ENCODE data around the gene STRA8.

The STRA8 gene

DNA sequence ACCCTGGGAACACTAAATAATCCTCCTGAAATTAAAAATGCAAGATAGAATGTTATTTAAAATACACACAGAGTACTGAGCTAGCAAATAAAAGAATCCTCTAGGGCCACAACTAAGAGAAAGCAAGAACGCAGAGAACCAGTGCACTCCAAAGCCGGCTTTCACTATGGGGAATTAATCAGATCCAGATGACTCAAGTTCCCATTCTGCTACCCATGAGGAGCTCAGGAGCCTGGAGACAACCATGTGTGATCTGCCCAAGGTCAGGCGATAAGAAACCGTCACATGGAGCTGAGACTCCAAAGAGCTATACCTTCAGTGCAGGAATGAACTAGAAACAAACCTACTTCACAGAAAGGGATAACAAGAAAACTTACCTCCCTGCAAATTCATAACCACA is 43.7 kb upstream of the STRA8 start:
- Histone ChIP-seq H3K27ac (ENCODE audit: low read length) (no peak overlapping the region), H3K9ac (ENCODE audit: low read length) (no peak overlapping the region), H3K9me2 (replicated peaks; ENCODE audit: insufficient read depth, low read length) (no peaks in the 10 kb centered on the region)

DNA sequence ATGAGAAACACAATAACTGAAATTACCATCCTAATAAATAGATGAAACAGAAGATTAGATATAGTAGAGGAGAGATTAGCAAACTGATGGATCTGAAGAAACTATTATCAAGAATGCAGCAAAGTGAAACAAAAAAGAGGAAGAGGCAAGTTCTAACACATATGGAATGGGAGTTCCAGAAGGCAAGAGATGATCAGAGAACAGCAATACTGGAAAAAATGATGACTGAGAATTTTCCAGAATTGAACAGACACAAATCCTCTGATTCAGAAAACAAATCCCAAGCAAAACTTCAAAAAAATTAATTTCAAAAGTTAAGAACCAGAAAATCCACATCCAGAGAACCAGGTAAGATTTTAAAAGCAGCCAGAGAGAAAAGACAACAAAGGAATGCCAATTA is 42.9 kb upstream of the STRA8 start:
- Histone ChIP-seq H3K9ac (ENCODE audit: low read length) (no peak overlapping the region), H4K20me1 (ENCODE audit: insufficient read depth, low read length) (no peaks in the 10 kb centered on the region), H3K4me2 (ENCODE audit: low read depth, low read length) (no peak overlapping the region), H3K9me2 (replicated peaks; ENCODE audit: insufficient read depth, low read length) (no peaks in the 10 kb centered on the region), H3K36me3 (replicated peaks; ENCODE audit: insufficient read depth, low read length) (no peaks in the 10 kb centered on the region), H3K79me2 (ENCODE audit: low read length) (no peaks in the 10 kb centered on the region), H3F3A (ENCODE audit: insufficient read depth, low read length) (no peaks in the 10 kb centered on the region), H3K27ac (ENCODE audit: low read length) (no peak overlapping the region), H2AFZ (ENCODE audit: low read length) (no peak overlapping the region), H3K4me3 (ENCODE audit: low read length) (no peak overlapping the region), H3K4me1 (ENCODE audit: low read length) (no peaks in the 10 kb centered on the region), H3K9me3 (replicated peaks; ENCODE audit: insufficient read depth, low read length) (no peaks in the 10 kb centered on the region), H3K27me3 (replicated peaks; ENCODE audit: insufficient read depth, low read length) (no peaks in the 10 kb centered on the region)
- DNase-seq, result no peak
- TF ChIP-seq EZH2 (optimal IDR thresholded peaks at IDR 0.05; ENCODE audit: low read depth, low read length), result no peak
- TF ChIP-seq, protein P1, sequence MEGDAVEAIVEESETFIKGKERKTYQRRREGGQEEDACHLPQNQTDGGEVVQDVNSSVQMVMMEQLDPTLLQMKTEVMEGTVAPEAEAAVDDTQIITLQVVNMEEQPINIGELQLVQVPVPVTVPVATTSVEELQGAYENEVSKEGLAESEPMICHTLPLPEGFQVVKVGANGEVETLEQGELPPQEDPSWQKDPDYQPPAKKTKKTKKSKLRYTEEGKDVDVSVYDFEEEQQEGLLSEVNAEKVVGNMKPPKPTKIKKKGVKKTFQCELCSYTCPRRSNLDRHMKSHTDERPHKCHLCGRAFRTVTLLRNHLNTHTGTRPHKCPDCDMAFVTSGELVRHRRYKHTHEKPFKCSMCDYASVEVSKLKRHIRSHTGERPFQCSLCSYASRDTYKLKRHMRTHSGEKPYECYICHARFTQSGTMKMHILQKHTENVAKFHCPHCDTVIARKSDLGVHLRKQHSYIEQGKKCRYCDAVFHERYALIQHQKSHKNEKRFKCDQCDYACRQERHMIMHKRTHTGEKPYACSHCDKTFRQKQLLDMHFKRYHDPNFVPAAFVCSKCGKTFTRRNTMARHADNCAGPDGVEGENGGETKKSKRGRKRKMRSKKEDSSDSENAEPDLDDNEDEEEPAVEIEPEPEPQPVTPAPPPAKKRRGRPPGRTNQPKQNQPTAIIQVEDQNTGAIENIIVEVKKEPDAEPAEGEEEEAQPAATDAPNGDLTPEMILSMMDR (IDR thresholded peaks at IDR 0.05; ENCODE audit: low read length), result no peak
- TF ChIP-seq EZH2phosphoT487 (IDR thresholded peaks at IDR 0.05; ENCODE audit: low read length), result no peak

More for the DNA sequence above, 43.7 kb upstream of the STRA8 start:
- no peaks in the 10 kb centered on the region for H4K20me1 ChIP-seq (ENCODE audit: insufficient read depth, low read length)
- no peaks in the 10 kb centered on the region for H3K27me3 ChIP-seq (replicated peaks; ENCODE audit: insufficient read depth, low read length)
- no peaks in the 10 kb centered on the region for H3K36me3 ChIP-seq (replicated peaks; ENCODE audit: insufficient read depth, low read length)
- no peak overlapping the region for H3K4me2 ChIP-seq (ENCODE audit: low read depth, low read length)
- H3F3A ChIP-seq (ENCODE audit: insufficient read depth, low read length), result no peaks in the 10 kb centered on the region
- TF ChIP-seq EZH2phosphoT487 (IDR thresholded peaks at IDR 0.05; ENCODE audit: low read length) (no peak), EZH2 (optimal IDR thresholded peaks at IDR 0.05; ENCODE audit: low read depth, low read length) (no peak)
- TF ChIP-seq, protein P1 (IDR thresholded peaks at IDR 0.05; ENCODE audit: low read length), result no peak
- no peaks in the 10 kb centered on the region for H3K79me2 ChIP-seq (ENCODE audit: low read length)
- H2AFZ ChIP-seq (ENCODE audit: low read length), result no peak overlapping the region
- no peak overlapping the region for H3K4me3 ChIP-seq (ENCODE audit: low read length)
- DNase-seq, result no peak
- H3K9me3 ChIP-seq (replicated peaks; ENCODE audit: insufficient read depth, low read length), result no peaks in the 10 kb centered on the region
- no peaks in the 10 kb centered on the region for H3K4me1 ChIP-seq (ENCODE audit: low read length)

DNA sequence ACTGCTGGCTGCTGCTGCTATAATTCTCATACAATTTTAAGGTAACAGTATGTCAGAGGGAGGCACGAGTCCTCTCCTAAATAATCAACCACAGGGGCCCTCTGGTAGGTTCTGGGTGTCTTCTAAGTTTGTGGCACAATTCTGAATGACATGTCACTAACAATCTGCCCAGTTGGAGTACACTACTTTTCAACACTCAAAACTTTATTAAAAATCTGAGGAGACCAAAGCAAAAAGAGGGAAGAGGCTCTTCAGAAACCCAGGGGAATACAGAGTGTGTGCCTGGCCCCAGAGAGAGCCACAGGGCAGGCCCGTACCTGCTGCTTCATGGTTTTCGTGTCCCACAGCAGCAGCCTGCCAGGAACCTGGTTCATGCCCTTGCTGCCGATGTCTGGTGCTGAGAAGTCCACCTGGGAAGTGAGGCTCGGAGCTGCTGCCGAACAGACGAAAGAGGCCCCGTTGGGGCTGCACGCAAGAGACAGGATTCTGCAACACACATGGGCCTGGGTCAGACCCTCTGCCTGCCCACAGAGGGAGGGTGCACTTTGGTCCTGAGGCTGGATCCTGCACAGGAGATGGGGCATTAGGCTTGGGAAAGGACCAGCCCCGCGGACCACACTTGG is 40.6 kb upstream of the STRA8 start:
- no peaks in the 10 kb centered on the region for H4K20me1 ChIP-seq (ENCODE audit: insufficient read depth, low read length)
- TF ChIP-seq, protein P1 (IDR thresholded peaks at IDR 0.05; ENCODE audit: low read length), result no peak
- no peak for TF ChIP-seq EZH2 (optimal IDR thresholded peaks at IDR 0.05; ENCODE audit: low read depth, low read length)
- no peak for TF ChIP-seq EZH2phosphoT487 (IDR thresholded peaks at IDR 0.05; ENCODE audit: low read length)
- no peaks in the 10 kb centered on the region for H3K36me3 ChIP-seq (replicated peaks; ENCODE audit: insufficient read depth, low read length)
- no peaks in the 10 kb centered on the region for H3K9me2 ChIP-seq (replicated peaks; ENCODE audit: insufficient read depth, low read length)
- no peaks in the 10 kb centered on the region for H3F3A ChIP-seq (ENCODE audit: insufficient read depth, low read length)
- no peak for DNase-seq
- no peaks in the 10 kb centered on the region for H3K79me2 ChIP-seq (ENCODE audit: low read length)
- no peak overlapping the region for H3K27ac ChIP-seq (ENCODE audit: low read length)
- no peaks in the 10 kb centered on the region for H3K4me1 ChIP-seq (ENCODE audit: low read length)
- no peak overlapping the region for H3K4me2 ChIP-seq (ENCODE audit: low read depth, low read length)
- no peaks in the 10 kb centered on the region for H3K27me3 ChIP-seq (replicated peaks; ENCODE audit: insufficient read depth, low read length)
- H3K9ac ChIP-seq (ENCODE audit: low read length), result no peak overlapping the region
- H3K9me3 ChIP-seq (replicated peaks; ENCODE audit: insufficient read depth, low read length), result no peaks in the 10 kb centered on the region
- no peak overlapping the region for H2AFZ ChIP-seq (ENCODE audit: low read length)
- no peak overlapping the region for H3K4me3 ChIP-seq (ENCODE audit: low read length)

Data from MM.1S (cell line).